Common myeloid progenitor, CD34-positive (primary cell): ENCODE data around the gene NUTF2.
"Not testable (repeated sequence)": the region's sequence is repeated elsewhere in the genome, so short reads cannot be mapped to it uniquely, and the experiment has no call there.

Experiments
- CTCF ChIA-PET: fragments of 350-600 bp; sonication (Branson Sonifier 250); formaldehyde crosslinking; loops from one replicate; lab custom pipeline; 2021; ENCODE audit warnings: antibody characterized with exemption; lab: Charles Lee
- POLR2A ChIA-PET: fragments of 350-600 bp; sonication (Branson Sonifier 250); formaldehyde crosslinking; loops from one replicate; lab custom pipeline; 2021; ENCODE audit warnings: antibody characterized with exemption; lab: Charles Lee
- DNase-seq, 3 donors: peaks; one replicate each; pipeline versions ENCODE4 v3.0.0 to v3.0.0-alpha.2; 2013
- H3K27ac ChIP-seq, 2 experiments: 1 replicate in 1 of 2; 2 replicates in 1 of 2; pipeline ENCODE4 v1.7.0; 2013; ENCODE audit warnings: inconsistent platforms in 2 of 2, low read length in 2 of 2, mild to moderate bottlenecking in 2 of 2, low read depth in 1 of 2, moderate library complexity in 1 of 2; ENCODE audit not compliant: severe bottlenecking in 2 of 2, insufficient read depth in 1 of 2, poor library complexity in 1 of 2
- H3K27me3 ChIP-seq, 5 experiments: replicated peaks in 2 of 5; 1 replicate in 3 of 5; 2 replicates in 2 of 5; pipeline versions ENCODE4 v1.6.1 to v1.7.0; 2013; ENCODE audit warnings: low read length in 4 of 5, mild to moderate bottlenecking in 2 of 5, moderate library complexity in 2 of 5, inconsistent platforms in 1 of 5; ENCODE audit not compliant: insufficient read depth in 5 of 5, control insufficient read depth in 4 of 5
- H3K36me3 ChIP-seq, 4 experiments: 1 replicate in 2 of 4; 2 replicates in 2 of 4; pipeline versions ENCODE4 v1.6.1 to v1.7.0; 2013; ENCODE audit warnings: low read length in 3 of 4, control low read depth in 1 of 4, mild to moderate bottlenecking in 1 of 4; ENCODE audit not compliant: control insufficient read depth in 4 of 4, insufficient read depth in 4 of 4
- H3K4me1 ChIP-seq, 4 experiments: 1 replicate in 3 of 4; 2 replicates in 1 of 4; pipeline versions ENCODE4 v1.6.1 to v1.7.1; 2013; ENCODE audit warnings: low read length in 3 of 4, mild to moderate bottlenecking in 3 of 4, control low read depth in 1 of 4, inconsistent platforms in 1 of 4, moderate library complexity in 1 of 4; ENCODE audit not compliant: control insufficient read depth in 4 of 4, insufficient read depth in 4 of 4; ENCODE audit errors: control extremely low read depth in 1 of 4
- H3K4me3 ChIP-seq, 7 experiments: 1 replicate in 4 of 7; 2 replicates in 3 of 7; pipeline versions ENCODE4 v1.5.1 to v1.7.0; 2013; ENCODE audit warnings: mild to moderate bottlenecking in 7 of 7, low read length in 6 of 7, moderate library complexity in 6 of 7, inconsistent platforms in 2 of 7, low read depth in 2 of 7, control low read depth in 1 of 7; ENCODE audit not compliant: insufficient read depth in 4 of 7, control insufficient read depth in 1 of 7; ENCODE audit errors: extremely low read depth in 1 of 7
- H3K9me3 ChIP-seq, 5 experiments: 1 replicate in 4 of 5; 2 replicates in 1 of 5; pipeline versions ENCODE4 v1.6.1 to v1.7.1; 2013; ENCODE audit warnings: low read length in 4 of 5, mild to moderate bottlenecking in 2 of 5, inconsistent platforms in 1 of 5, low read depth in 1 of 5, moderate library complexity in 1 of 5; ENCODE audit not compliant: control insufficient read depth in 4 of 5, insufficient read depth in 2 of 5; ENCODE audit errors: control extremely low read depth in 1 of 5
- WGBS: methylation state at CpG from one replicate; pipeline ENCODE4 v1.1.5; 2013; ENCODE audit not compliant: insufficient coverage; 5-methylcytosine and 5-hydroxymethylcytosine counted together

The NUTF2 gene

GRCh38 chr16:67834242-67834614, 12.5 kb upstream of the NUTF2 start:
- WGBS: 85% methylated on average over 10 of the region's 10 CpGs
- no peak for DNase-seq
- Histone ChIP-seq H3K27me3 (no peaks in the 10 kb centered on the region), H3K4me1 (peaks cover 3 to 18% (median 15%) of the 10 kb centered on the region in 4 experiments), H3K36me3 (peaks cover 7 to 32% (median 19%) of the 10 kb centered on the region in 4 experiments), H3K4me3 (peak overlapping the region in 6 of 7 experiments; percentile 67 to 83 (median 74)), H3K27ac (peak overlapping the region in 1 of 2 experiments; percentile 81), H3K9me3 (no peaks in the 10 kb centered on the region)
- ChIA-PET POLR2A (interaction anchor here (1.8 kb wide), 1 partner anchor 12 kb away, joined by 5 read pairs; the partner anchor contains the start of gene NUTF2), CTCF (interaction anchor here (0.5 to 2.1 kb wide), 9 partner anchors 9 to 38 kb away, joined by 3 to 10 read pairs (median 5); partner anchors contain the start of gene NUTF2)

- H3K4me1 ChIP-seq: peaks cover 3 to 20% (median 18%) of the 10 kb centered on the region in 4 experiments
- DNase-seq, H3K9me3 ChIP-seq, H3K4me3 ChIP-seq, H3K27ac ChIP-seq, H3K36me3 ChIP-seq, H3K27me3 ChIP-seq: not testable (repeated sequence)
- POLR2A ChIA-PET: interaction anchor here (1.1 kb wide), 1 partner anchor 36 kb away, joined by 3 read pairs; no protein-coding TSS in a partner anchor
- 99% methylated on average over 7 of the region's 10 CpGs for WGBS
- CTCF ChIA-PET: interaction anchor here (0.7 to 3.1 kb wide), 7 partner anchors 13 to 168 kb away, joined by 3 to 11 read pairs (median 5); no protein-coding TSS in a partner anchor
Measured at GRCh38 chr16:67837190-67837589, 9.5 kb upstream of the NUTF2 start.

- Histone ChIP-seq H3K4me3 (no peak overlapping the region), H3K4me1 (peaks cover 3 to 21% (median 18%) of the 10 kb centered on the region in 4 experiments), H3K9me3 (no peaks in the 10 kb centered on the region), H3K36me3 (no peaks in the 10 kb centered on the region), H3K27ac (no peak overlapping the region), H3K27me3 (no peaks in the 10 kb centered on the region)
- DNase-seq: no peak
- ChIA-PET CTCF (interaction anchor here (0.7 to 3.1 kb wide), 7 partner anchors 14 to 168 kb away, joined by 3 to 11 read pairs (median 5); no protein-coding TSS in a partner anchor), POLR2A (no interaction called here)
- 96% methylated on average over 2 of the region's 2 CpGs for WGBS
Measured at GRCh38 chr16:67837811-67838210, 8.9 kb upstream of the NUTF2 start.

DNA sequence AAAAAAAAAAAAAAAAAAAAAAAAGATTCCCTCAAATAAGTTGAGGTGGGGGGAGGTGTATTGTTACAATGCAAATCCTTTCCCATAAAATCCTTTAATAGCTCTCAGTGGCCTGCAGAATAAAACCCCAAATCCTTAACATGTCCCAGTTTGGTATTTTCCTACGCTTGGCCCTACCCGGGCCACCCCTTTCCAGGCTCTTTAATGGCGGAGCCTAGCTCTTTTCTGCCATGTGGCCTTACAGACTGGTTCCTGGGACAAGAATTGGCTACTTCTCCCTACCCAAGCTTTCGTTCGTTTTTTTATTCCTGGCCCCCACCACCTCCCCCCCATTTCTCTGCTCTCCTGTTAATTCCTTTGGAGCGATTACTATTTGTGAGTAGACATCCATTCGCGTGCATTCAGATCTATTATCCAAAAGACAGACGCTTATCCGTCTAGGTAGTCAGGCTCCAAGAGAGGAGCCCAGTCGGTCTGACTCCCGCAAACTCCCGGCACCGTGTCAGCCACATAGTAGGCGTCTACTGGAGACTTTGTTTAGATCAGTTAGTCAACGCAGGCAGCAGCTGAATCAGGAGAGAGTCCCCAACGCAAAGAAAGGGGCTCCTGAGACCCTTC, 5.4 kb upstream of the NUTF2 start:
- peak overlapping the region in 5 of 7 experiments; percentile 72 to 98 (median 95) for H3K4me3 ChIP-seq
- WGBS: 76% methylated on average over 17 of the region's 17 CpGs
- ChIA-PET POLR2A (interaction anchor here (0.6 kb wide), 1 partner anchor 312 kb away, joined by 3 read pairs; no protein-coding TSS in a partner anchor), CTCF (interaction anchor here (0.9 to 1.9 kb wide), 8 partner anchors 10 to 169 kb away, joined by 3 to 8 read pairs (median 4); no protein-coding TSS in a partner anchor)
- peaks cover 0 to 9% (median 2%) of the 10 kb centered on the region in 4 experiments for H3K36me3 ChIP-seq
- no peak for DNase-seq
- H3K27ac ChIP-seq: peak overlapping the region in 1 of 2 experiments; percentile 91
- no peaks in the 10 kb centered on the region for H3K9me3 ChIP-seq
- peaks cover 21 to 45% (median 40%) of the 10 kb centered on the region in 4 experiments for H3K4me1 ChIP-seq
- no peaks in the 10 kb centered on the region for H3K27me3 ChIP-seq

- 0% methylated on average over 64 of the region's 83 CpGs for WGBS
- peaks cover 21 to 48% (median 40%) of the 10 kb centered on the region in 4 experiments for H3K4me1 ChIP-seq
- H3K27me3 ChIP-seq: no peaks in the 10 kb centered on the region
- ChIA-PET POLR2A (no interaction called here), CTCF (interaction anchor here (1.0 to 1.7 kb wide), 3 partner anchors 10 to 25 kb away, joined by 5 to 8 read pairs (median 7); no protein-coding TSS in a partner anchor)
- peak; percentile 95 to 98 (median 96) for DNase-seq
- peak within 1 kb of the TSS; percentile 86 to 91 for H3K27ac ChIP-seq
- H3K9me3 ChIP-seq: no peaks in the 10 kb centered on the region
- peaks cover 0 to 9% (median 2%) of the 10 kb centered on the region in 4 experiments for H3K36me3 ChIP-seq
- peak within 1 kb of the TSS; percentile 72 to 99 (median 95) for H3K4me3 ChIP-seq
Measured at GRCh38 chr16:67841816-67842508, 4.8 kb upstream of the NUTF2 start, which contains the start of gene THAP11. THAP11 (plus strand) TSS chr16:67842320; CDS start chr16:67842555, 235 bp downstream.

- ChIA-PET POLR2A (interaction anchor here (0.6 kb wide), 1 partner anchor 49 kb away, joined by 4 read pairs; no protein-coding TSS in a partner anchor), CTCF (interaction anchor here (1.0 to 11.8 kb wide), 5 partner anchors 9 to 31 kb away, joined by 3 to 155 read pairs (median 3); no protein-coding TSS in a partner anchor)
- peak overlapping the region; percentile 72 to 99 (median 95) for H3K4me3 ChIP-seq
- peaks cover 21 to 50% (median 44%) of the 10 kb centered on the region in 4 experiments for H3K4me1 ChIP-seq
- peaks cover 0 to 9% (median 2%) of the 10 kb centered on the region in 4 experiments for H3K36me3 ChIP-seq
- under 1% methylated on average over 53 of the region's 67 CpGs for WGBS
- no peaks in the 10 kb centered on the region for H3K9me3 ChIP-seq
- H3K27me3 ChIP-seq: no peaks in the 10 kb centered on the region
- peak overlapping the region; percentile 86 to 91 for H3K27ac ChIP-seq
- peak; percentile 74 to 86 (median 80) for DNase-seq
Measured at GRCh38 chr16:67842509-67843342, 4.0 kb upstream of the NUTF2 start.
